GM18519 (cell line): ENCODE data around the gene SPPL2A.

Experiments
- ATAC-seq: cut with Tn5 transposase; IDR thresholded peaks from one replicate; pipeline ENCODE4 v1.9.1; 2021; ENCODE audit warnings: mild to moderate bottlenecking, moderate library complexity; ENCODE audit not compliant: unreplicated experiment, low FRiP score

SPPL2A gene

DNA sequence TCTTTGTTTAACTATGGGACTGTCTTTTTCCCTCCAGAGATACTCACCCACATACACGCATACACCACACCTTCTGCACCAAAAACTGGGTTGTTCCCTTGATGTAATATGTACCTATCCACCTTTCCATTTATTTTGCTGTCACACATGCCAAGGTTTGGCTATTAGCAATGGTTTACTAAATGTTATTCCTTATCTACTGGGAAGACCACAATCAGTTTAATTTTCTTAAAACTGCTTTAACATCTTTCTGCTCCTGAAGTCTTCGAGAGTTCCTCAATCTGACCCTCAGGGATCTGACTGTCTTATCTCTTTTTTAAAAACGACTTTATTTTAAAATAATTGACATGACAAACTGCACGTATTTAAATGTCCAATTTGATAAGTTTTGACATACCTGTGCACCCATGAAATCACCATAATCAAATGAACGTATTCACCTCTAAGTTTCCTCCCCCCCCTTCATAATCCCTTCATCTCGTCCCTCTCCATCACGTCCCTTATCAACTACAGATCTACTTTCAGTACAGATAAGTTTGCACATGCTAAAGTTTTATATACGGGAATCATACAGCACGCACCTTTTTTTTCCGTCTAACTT is 78.1 kb downstream of the SPPL2A start:
- peak; percentile 5 for ATAC-seq

DNA sequence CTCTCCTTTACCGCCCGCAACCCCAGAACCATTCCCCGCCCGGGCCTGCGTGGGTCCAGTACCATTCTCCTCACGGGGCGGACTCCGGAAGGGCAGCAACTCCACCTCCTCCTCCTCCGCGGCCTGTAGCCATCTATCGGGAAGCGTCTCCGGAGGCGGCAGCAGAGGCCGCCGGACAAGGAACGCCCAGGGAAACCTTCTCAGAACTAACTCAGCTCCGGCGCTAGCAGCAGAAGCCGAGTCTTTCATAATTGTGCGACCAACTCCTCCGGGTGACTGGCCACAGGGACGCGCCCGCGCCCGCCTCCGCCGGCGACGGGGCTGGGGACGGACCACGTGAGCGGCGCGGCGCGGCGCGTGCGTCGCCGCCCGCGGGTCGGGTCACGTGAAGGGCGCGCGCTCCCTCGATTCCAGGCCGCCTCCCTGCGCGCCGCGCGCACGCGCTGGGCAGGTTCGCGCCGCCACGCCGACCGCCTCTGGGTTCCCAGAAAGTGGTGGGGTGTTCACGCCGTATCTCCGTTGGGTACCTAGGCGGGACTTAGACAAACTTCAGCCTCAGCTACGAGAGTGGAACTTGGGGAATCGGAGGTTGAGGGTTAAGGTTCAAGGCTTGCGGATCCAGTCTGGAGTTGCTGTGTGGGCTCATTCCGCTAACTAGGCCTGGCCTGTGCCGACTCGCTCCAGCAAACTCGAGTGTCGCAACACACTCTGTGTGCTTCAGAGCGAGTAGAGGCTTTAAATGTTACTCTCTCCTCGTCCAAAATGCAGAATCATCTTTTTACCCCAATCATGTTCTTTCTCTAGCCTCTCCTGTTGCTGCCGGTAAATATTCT is 78.8 kb downstream of the SPPL2A start, which contains the start of gene TRPM7:
TSS of gene TRPM7 (minus strand) at position 329 of the 833 bp plus-strand sequence. CDS start at position 65, 264 bp downstream.
- ATAC-seq = peak; percentile 68

DNA sequence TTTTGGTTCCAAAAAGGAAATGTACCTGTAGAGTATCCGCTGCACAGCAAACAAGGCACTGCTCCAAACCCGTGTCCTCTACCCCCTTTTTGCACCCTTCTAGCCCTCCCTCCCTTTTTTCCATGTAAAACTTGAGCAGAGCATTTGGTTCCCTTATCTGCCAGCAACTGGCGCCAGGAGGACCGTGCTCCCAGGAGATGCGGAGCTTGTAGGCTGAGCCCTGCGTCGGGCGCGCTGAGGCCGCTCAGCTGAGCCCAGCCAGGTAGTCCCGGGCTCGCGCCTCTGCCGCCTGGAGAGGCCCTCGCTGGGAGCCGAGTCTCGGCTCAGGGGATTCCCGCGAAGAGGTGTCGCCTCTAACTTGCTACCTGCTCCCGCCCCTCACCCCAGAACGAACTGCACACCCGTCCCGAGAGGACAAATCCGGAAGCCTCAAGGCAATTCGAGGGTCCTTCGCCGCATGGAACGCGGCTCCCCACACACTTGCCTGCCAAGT is 79.5 kb downstream of the SPPL2A start:
- peak; percentile 22 for ATAC-seq

GRCh38 chr15:50685191-50685975 is 80.1 kb downstream of the SPPL2A start:
- ATAC-seq = no peak

DNA sequence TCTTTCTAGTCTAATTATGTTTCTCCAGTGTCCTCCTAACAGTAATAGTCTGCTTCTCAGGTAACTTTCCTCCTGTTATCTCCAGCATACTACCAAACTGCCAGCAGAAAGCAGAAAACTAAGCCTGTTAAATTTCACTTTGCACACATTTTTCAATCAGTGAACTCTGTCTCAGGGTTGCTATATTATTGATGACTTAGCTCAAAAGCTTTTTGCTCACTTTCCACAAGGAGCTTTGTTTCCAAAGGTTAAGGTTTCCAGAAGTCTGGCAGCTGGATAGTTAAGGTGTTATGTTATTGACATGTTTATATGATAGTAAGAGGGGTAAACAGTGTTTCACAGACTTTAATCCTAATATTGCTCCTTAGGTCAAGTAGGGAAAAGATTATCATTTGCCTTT is 84.0 kb downstream of the SPPL2A start:
- ATAC-seq = no peak

DNA sequence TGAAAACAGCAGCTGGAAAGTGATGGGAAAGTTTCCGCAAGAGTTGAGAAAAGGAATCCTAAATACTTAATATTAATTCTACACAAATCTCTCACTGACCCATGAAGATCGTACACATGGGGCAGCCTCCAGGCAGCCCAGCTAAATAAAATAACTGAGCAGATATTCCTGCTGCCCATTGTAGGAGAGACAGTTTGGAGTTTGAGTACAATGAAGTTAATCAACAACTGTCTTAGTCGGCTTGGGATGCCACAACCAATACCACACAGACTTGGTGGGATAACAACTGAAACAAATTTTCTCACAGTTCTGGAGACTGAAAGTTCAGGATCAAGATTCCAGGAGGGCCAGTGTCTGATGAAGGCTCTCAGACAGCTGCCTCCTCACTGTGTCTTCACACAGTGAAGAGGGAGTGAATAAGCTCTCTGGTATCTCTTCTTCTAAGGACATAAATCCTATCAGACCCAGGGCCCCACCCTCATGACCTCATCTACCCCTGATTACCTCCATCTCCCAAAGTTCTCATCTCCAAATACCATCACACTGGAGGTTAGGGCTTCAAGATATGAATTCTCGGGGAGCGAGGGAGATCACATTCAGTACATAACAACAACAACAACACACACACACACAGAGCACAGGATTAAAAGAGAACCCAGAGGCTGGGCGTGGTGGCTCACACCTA is 88.6 kb downstream of the SPPL2A start:
- ATAC-seq = no peak

- ATAC-seq = no peak
These were observed 89.9 kb downstream of the SPPL2A start for GRCh38 chr15:50675535-50676144.

DNA sequence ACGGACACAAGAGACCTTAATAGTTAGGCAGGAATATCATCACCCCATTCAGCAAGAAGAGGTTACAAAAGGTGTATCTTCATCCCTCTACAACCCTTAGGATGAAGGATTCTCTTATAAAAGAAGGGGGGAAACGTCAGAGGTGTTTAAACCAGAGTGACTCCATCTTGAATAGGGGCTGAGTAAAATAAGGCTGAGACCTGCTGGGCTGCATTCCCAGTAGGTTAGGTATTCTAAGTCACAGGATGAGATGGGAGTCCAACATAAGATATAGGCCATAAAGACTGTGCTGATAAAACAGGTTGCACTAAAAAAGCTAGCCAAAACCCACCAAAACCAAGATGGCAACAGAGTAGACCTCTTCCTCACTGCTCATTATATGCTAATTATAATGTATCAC is 95.4 kb downstream of the SPPL2A start:
- ATAC-seq = no peak

DNA sequence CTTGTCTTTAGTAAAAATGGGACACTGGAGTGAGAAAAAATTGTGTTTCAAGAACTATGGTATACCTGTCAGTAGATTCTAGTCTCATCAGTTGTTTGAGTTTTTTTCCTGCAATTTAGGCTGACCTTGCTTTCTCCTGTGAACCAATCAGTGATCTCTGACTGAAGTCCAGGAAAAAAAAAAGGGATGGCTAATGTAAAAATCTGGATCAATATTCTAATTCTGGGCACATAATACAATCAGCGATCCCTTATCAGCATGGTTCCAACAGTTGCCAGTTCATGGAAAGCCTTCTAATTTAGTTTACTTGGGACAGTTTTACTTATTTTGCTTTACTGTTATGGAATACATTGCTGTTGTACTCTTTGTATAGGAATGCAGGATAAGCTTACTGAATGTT is 95.9 kb downstream of the SPPL2A start:
- no peak for ATAC-seq

- ATAC-seq = no peak
These were observed 99.6 kb downstream of the SPPL2A start for GRCh38 chr15:50665938-50666337.

- no peak for ATAC-seq
These were observed 110.0 kb downstream of the SPPL2A start for GRCh38 chr15:50655555-50655954.

GRCh38 chr15:50653156-50653743 is 112.3 kb downstream of the SPPL2A start:
- ATAC-seq = no peak

GRCh38 chr15:50652671-50653070 is 112.8 kb downstream of the SPPL2A start:
- no peak for ATAC-seq
